HepG2 (cell line): ENCODE measurements around the gene EHBP1. TPM values are rescaled to one million over a fixed set of nuclear protein-coding genes. Genes with fewer than 3 reads are reported as not detected.

Source experiments
- ATAC-seq: fragments of 200-7000 bp; cut with Tn5 transposase; 3 replicates; pipeline ENCODE4 v1.9.1; 2020; ENCODE audit warnings: mild to moderate bottlenecking, moderate library complexity
- BruUV-seq: library from RNA; stranded (reverse); fragments of 400-500 nt; replicated peaks from 2 replicates; lab custom pipeline; 2021; lab: Mats Ljungman, UMichigan
- CTCF ChIA-PET: fragments of 300-600 bp; formaldehyde crosslinking; extraction: SDS; loops from one replicate; lab custom pipeline; 2021; ENCODE audit warnings: low total read pairs, inconsistent platforms, low intra/inter-chr PET ratio; lab: Yijun Ruan, JAX
- POLR2A ChIA-PET: fragments of 350-600 bp; sonication (Branson Sonifier 250); formaldehyde crosslinking; loops from one replicate; lab custom pipeline; 2020; ENCODE audit warnings: antibody characterized with exemption, inconsistent platforms; lab: Yijun Ruan, JAX
- DNase-seq: peaks from one replicate; pipeline ENCODE4 v3.0.0-alpha.2; 2015; ENCODE audit warnings: low spot score
- FAIRE-seq: peaks from 3 replicates; lab custom pipeline; 2011; peaks lifted over from hg19 to GRCh38; lab: Jason Lieb, UNC
- H2AFZ ChIP-seq: one replicate; pipeline ENCODE4 v1.6.1; 2011; ENCODE audit warnings: low read length, inconsistent platforms
- H3K27ac ChIP-seq: fragments of 300-600 bp; 3 replicates; pipeline ENCODE4 v1.8.0; 2011; ENCODE audit warnings: mixed run types, mild to moderate bottlenecking, mixed read lengths, low read length, inconsistent platforms; ENCODE audit not compliant: insufficient read depth; ENCODE audit errors: extremely low read length
- H3K27me3 ChIP-seq, 2 experiments: fragments of 200-600 bp in 1 of 2; 2 replicates in 1 of 2; 3 replicates in 1 of 2; pipeline versions ENCODE4 v1.6.0 to v1.8.0; 2011; ENCODE audit warnings: low read length in 2 of 2, mild to moderate bottlenecking in 2 of 2, moderate library complexity in 2 of 2, inconsistent platforms in 1 of 2; ENCODE audit not compliant: insufficient read depth in 2 of 2, control insufficient read depth in 1 of 2
- H3K36me3 ChIP-seq, 2 experiments: fragments of 200-600 bp in 1 of 2; replicated peaks in 1 of 2; 2 replicates in 1 of 2; 3 replicates in 1 of 2; pipeline versions ENCODE4 v1.5.1 to v1.8.0; 2011; ENCODE audit warnings: low read length in 2 of 2, inconsistent platforms in 1 of 2; ENCODE audit not compliant: insufficient read depth in 2 of 2, control insufficient read depth in 1 of 2
- H3K4me1 ChIP-seq: 2 replicates; pipeline ENCODE4 v1.5.1; 2012; ENCODE audit warnings: low read length, inconsistent platforms; ENCODE audit not compliant: insufficient read depth
- H3K4me2 ChIP-seq: 2 replicates; pipeline ENCODE4 v1.6.0; 2011; ENCODE audit warnings: low read depth, low read length, inconsistent platforms
- H3K4me3 ChIP-seq, 3 experiments: fragments of 200-600 bp in 1 of 3; sonication (generic), shearing (Covaris generic) in 1 of 3; replicated peaks in 1 of 3; 2 replicates each; pipeline ENCODE4 v1.5.1; 2011 to 2016; ENCODE audit warnings: low read length in 3 of 3, inconsistent platforms in 2 of 3, low read depth in 2 of 3, mild to moderate bottlenecking in 2 of 3, control low read depth in 1 of 3, mixed read lengths in 1 of 3; ENCODE audit not compliant: insufficient read depth in 1 of 3
- H3K79me2 ChIP-seq: one replicate; pipeline ENCODE4 v1.6.1; 2011; ENCODE audit warnings: low read length, inconsistent platforms; ENCODE audit not compliant: insufficient read depth
- H3K9ac ChIP-seq: 2 replicates; pipeline ENCODE4 v1.6.0; 2011; ENCODE audit warnings: mild to moderate bottlenecking, low read depth, low read length, inconsistent platforms; ENCODE audit not compliant: insufficient read depth
- H3K9me3 ChIP-seq: 2 replicates; pipeline ENCODE4 v1.5.1; 2012; ENCODE audit warnings: mild to moderate bottlenecking, low read length
- H4K20me1 ChIP-seq: 2 replicates; pipeline ENCODE4 v1.6.0; 2011; ENCODE audit warnings: inconsistent platforms, mild to moderate bottlenecking, low read length, moderate library complexity; ENCODE audit not compliant: insufficient read depth
- ATF7 ChIP-seq, 2 experiments: fragments of 450-650 bp in 1 of 2; sonication (generic) in 1 of 2; formaldehyde crosslinking in 1 of 2; IDR thresholded peaks; 2 replicates each; pipeline versions ENCODE4 v1.4.0 to v1.6.1; 2016 to 2020; ENCODE audit warnings: antibody characterized with exemption in 1 of 2, mild to moderate bottlenecking in 1 of 2, missing genetic modification reagents in 1 of 2
- HOXA7 ChIP-seq: sonication (generic); formaldehyde crosslinking; IDR thresholded peaks from 2 replicates; pipeline ENCODE4 v1.8.1; 2022; ENCODE audit warnings: mild to moderate bottlenecking, missing genetic modification reagents, moderate library complexity
- REXO4 ChIP-seq: sonication (generic); formaldehyde crosslinking; IDR thresholded peaks from 2 replicates; pipeline ENCODE4 v1.8.0; 2022; ENCODE audit warnings: missing genetic modification reagents, mild to moderate bottlenecking, borderline replicate concordance
- RORA ChIP-seq: sonication (generic); formaldehyde crosslinking; IDR thresholded peaks from 2 replicates; pipeline ENCODE4 v1.5.0; 2020; ENCODE audit warnings: mild to moderate bottlenecking, missing genetic modification reagents, moderate library complexity
- UBTF ChIP-seq: sonication (generic); formaldehyde crosslinking; IDR thresholded peaks from 2 replicates; pipeline ENCODE4 v1.4.0; 2020; ENCODE audit warnings: mild to moderate bottlenecking, missing genetic modification reagents
- ZNF280D ChIP-seq: sonication (generic); formaldehyde crosslinking; IDR thresholded peaks from 2 replicates; pipeline ENCODE4 v1.5.1; 2020; ENCODE audit warnings: mild to moderate bottlenecking, missing genetic modification reagents
- ZNF816 ChIP-seq: sonication (generic); formaldehyde crosslinking; IDR thresholded peaks from 2 replicates; pipeline ENCODE4 v1.8.0; 2022; ENCODE audit warnings: missing genetic modification reagents, mild to moderate bottlenecking, borderline replicate concordance
- WGBS: methylation state at CpG from one replicate; pipeline ENCODE4 v1.1.6; 2017; ENCODE audit warnings: low lambda C conversion rate; 5-methylcytosine and 5-hydroxymethylcytosine counted together
- in situ Hi-C: cut with HindIII; loops from 2 replicates; pipeline ENCODE4 v1.10.0; 2017; ENCODE audit warnings: low pct_unique_long_range_greater_than_20kb; ENCODE audit not compliant: extremely low pct_ligation_motif_present
- intact Hi-C: fragments of 100-400 bp; cut with micrococcal nuclease; formaldehyde crosslinking; loops from one replicate; pipeline ENCODE4 v1.10.0; 2022; ENCODE audit not compliant: unreplicated experiment
- polyA plus RNA-seq, 8 experiments: library from polyadenylated mRNA; depleted of rRNA in 3 of 8; stranded (reverse) in 7 of 8; unstranded in 1 of 8; fragments of >200 nt; fragmentation: Illumina TruSeq in 4 of 8; extraction: Trizol in 4 of 8; gene quantifications; 2 replicates each; pipeline versions ENCODE4 v1.2.1 to v1.2.3, GENCODE V29; 2011 to 2016; ENCODE audit warnings: low read depth in 4 of 8, missing spikeins in 1 of 8, mixed read lengths in 1 of 8; ENCODE audit not compliant: insufficient read depth in 1 of 8
- total RNA-seq, 5 experiments: library from RNA; depleted of rRNA; stranded (reverse); fragments of >200 nt; fragmentation: Illumina TruSeq; extraction: Trizol; gene quantifications; 2 replicates each; pipeline ENCODE4 v1.2.3, GENCODE V29; 2016; ENCODE audit warnings: low read depth in 1 of 5

The EHBP1 gene
- total and polyA plus RNA-seq, 2 of the 13 experiments (the other 11 are each of a cell fraction or from before 2014, with no cell fraction given), result 93.5 to 146 TPM

- 97% methylated on average over 7 of the region's 7 CpGs for WGBS
- Histone ChIP-seq H3K9ac (no peak overlapping the region), H2AFZ (no peak overlapping the region), H4K20me1 (no peaks in the 10 kb centered on the region), H3K4me3 (no peak overlapping the region), H3K9me3 (no peaks in the 10 kb centered on the region), H3K79me2 (peaks cover 8% of the 10 kb centered on the region), H3K27ac (no peak overlapping the region), H3K4me2 (no peak overlapping the region), H3K4me1 (peaks cover 17% of the 10 kb centered on the region), H3K36me3 (peaks cover 20 to 52% of the 10 kb centered on the region in 2 experiments), H3K27me3 (no peaks in the 10 kb centered on the region; a peak in 1 of 5 replicates)
- POLR2A ChIA-PET, result no interaction called here
- in situ Hi-C loops (loop anchor here (25.0 kb wide), 1 partner anchor 643 kb away; no protein-coding TSS in a partner anchor), intact Hi-C loops (no loop called here)
- ATAC-seq, result no peak
- BruUV-seq, result no TSS peak
- CTCF ChIA-PET, result no interaction called here
- FAIRE-seq, result no peak
- DNase-seq, result no peak
- no peak for TF ChIP-seq ATF7 (IDR thresholded peaks at IDR 0.05)
- no peak for TF ChIP-seq ATF7 (CRISPR knock-in tag; IDR thresholded peaks at IDR 0.05)
- TF ChIP-seq RORA (CRISPR knock-in tag), result no peak
- TF ChIP-seq ZNF816, result no peak
- no peak for TF ChIP-seq UBTF (CRISPR knock-in tag)
- no peak for TF ChIP-seq ZNF280D (CRISPR knock-in tag)
- TF ChIP-seq HOXA7 (CRISPR knock-in tag), result no peak
- no peak for TF ChIP-seq REXO4 (CRISPR knock-in tag)
Observed at GRCh38 chr2:63054841-63055225, 349.3 kb downstream of the EHBP1 start.
